Measurements from ENCODE around the gene FAM186B. TPM values are rescaled to one million over a fixed set of nuclear protein-coding genes. Genes with fewer than 3 reads are reported as not detected.
A peak's percentile ranks its signal among the peaks of the same experiment; 100 is the strongest.

FAM186B gene
- polyA plus RNA-seq, 3 donors, result not detected

DNA sequence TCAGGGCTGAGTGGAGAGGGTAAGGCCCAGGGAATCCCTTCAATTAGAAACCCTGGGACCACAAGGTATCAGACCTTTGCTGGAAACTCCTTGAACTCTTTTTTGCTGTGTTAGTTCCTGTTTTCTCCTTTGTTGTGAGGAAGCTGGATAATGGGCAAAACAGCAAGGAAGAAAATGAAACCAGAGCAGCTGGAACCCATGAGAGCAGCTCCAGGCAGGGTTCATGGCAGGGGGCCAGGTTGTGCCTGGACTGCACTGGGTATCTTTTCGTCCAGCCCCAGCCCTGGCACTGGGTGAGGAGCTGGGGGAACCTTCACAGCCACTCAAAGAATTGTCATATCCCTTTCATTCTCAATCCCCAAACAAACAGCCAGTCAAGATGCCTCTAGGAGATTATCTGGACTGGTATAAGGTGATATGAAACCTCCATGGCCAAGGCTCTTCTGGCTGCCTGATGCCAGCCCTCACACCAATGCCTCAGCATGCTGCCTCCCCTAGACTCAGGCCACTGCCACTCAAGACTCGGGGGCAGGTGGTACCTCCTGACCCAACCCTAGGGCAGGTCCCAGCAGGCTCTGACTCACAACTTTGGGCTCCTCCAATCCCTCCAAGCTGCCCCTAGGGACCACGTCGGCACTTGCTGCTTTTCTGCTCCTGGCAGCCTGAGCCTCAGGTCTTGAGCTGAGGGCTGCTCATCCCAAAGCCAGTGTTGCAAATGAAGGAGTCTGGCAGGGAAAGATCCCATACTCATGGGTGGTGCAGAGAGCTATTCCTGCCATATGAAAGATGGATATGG lies 16.5 kb downstream of the FAM186B start:
- WGBS (ENCODE audit: insufficient coverage), result 86% methylated on average over 1 of the region's 4 CpGs
- peak overlapping the region in 3 of 7 donors; percentile 17 to 53 (median 19) for H3K27ac Mint-ChIP-seq

DNA sequence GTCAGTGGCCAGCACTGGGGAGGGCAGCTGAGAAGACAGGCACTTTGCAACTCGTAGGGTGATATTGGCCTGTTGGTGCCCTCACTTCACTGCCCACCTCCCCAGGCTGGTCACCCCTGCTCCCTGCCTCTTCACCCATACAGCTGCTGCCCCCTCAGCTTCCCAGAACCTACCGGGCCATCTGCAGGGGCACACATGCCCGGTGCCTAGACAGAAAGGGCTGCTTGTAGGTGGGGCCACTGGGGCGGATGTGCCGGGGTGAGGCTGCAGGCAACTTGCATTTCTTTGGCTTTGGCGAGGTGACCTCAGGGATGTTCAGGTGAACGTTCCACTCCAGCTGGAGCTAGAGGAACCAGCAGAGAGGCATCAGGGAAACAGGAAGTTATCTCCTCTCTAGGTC lies 17.2 kb downstream of the FAM186B start:
- Histone ChIP-seq H3K4me2 (replicated peaks; ENCODE audit: extremely low read depth, low read length, poor library complexity, severe bottlenecking) (peak overlapping the region; percentile 13), H3K4me1 (ENCODE audit: control insufficient read depth in 1 of 2, insufficient read depth in 2 of 2, low read length in 2 of 2) (peaks cover 7 to 8% of the 10 kb centered on the region in 2 donors), H3K27ac (ENCODE audit: low read depth in 1 of 2, low read length in 2 of 2) (peak overlapping the region in 1 of 2 donors; percentile 21), H3K4me3 (replicated peaks in 1 of 3; ENCODE audit: low read depth in 2 of 3, low read length in 3 of 3) (peak overlapping the region in 1 of 3 experiments; percentile 25), H3K36me3 (replicated peaks in 1 of 2; ENCODE audit: control insufficient read depth in 1 of 2, insufficient read depth in 2 of 2, low read length in 2 of 2) (no peaks in the 10 kb centered on the region), H3K9me3 (replicated peaks in 1 of 2; ENCODE audit: control insufficient read depth in 1 of 2, insufficient read depth in 1 of 2, low read length in 2 of 2) (peaks cover 0 to 4% of the 10 kb centered on the region in 2 donors), H3K9ac (ENCODE audit: insufficient read depth, low read length, poor library complexity, severe bottlenecking) (peak overlapping the region; percentile 28), H3K27me3 (ENCODE audit: control insufficient read depth in 2 of 2, insufficient read depth in 2 of 2, low read length in 2 of 2) (no peaks in the 10 kb centered on the region), H3K79me2 (ENCODE audit: insufficient read depth, low read length) (no peaks in the 10 kb centered on the region), H4K20me1 (ENCODE audit: insufficient read depth, low read length) (no peaks in the 10 kb centered on the region), H2AFZ (ENCODE audit: insufficient read depth, low read depth, low read length, poor library complexity, severe bottlenecking) (peak overlapping the region; percentile 50)
- H3K9me3 Mint-ChIP-seq, result peaks cover 2 to 9% (median 6%) of the 10 kb centered on the region in 7 donors
- peak overlapping the region in 1 of 2 donors; percentile 68 for H3K4me3 Mint-ChIP-seq
- no peak for DNase-seq
- intact Hi-C loops (cut with micrococcal nuclease), result no loop called here
- peaks cover 0 to 4% (median 2%) of the 10 kb centered on the region in 3 donors for H3K27me3 Mint-ChIP-seq (ENCODE audit: low read depth in 3 of 3)
- H3K4me1 Mint-ChIP-seq, result peaks cover 13% of the 10 kb centered on the region
- peaks cover 9 to 14% of the 10 kb centered on the region in 2 donors for H3K36me3 Mint-ChIP-seq
- 83% methylated on average over 7 of the region's 7 CpGs for whole genome bisulfite sequencing (ENCODE audit: insufficient coverage)
- H3K27ac Mint-ChIP-seq, result peak overlapping the region in 1 of 7 donors; percentile 17
- TF ChIP-seq CTCF (IDR thresholded peaks at IDR 0.05), result no peak

More for the DNA sequence above, 16.5 kb downstream of the FAM186B start:
- peak overlapping the region; percentile 12 to 68 for H3K4me3 Mint-ChIP-seq
- no peaks in the 10 kb centered on the region for H3K79me2 ChIP-seq (ENCODE audit: insufficient read depth, low read length)
- H2AFZ ChIP-seq (ENCODE audit: insufficient read depth, low read depth, low read length, poor library complexity, severe bottlenecking), result peak overlapping the region; percentile 50
- peak overlapping the region; percentile 21 to 25 for H3K27ac ChIP-seq (ENCODE audit: low read depth in 1 of 2, low read length in 2 of 2)
- intact Hi-C loops (cut with micrococcal nuclease), result no loop called here
- no peaks in the 10 kb centered on the region for H3K36me3 ChIP-seq (replicated peaks in 1 of 2; ENCODE audit: control insufficient read depth in 1 of 2, insufficient read depth in 2 of 2, low read length in 2 of 2)
- H3K4me1 ChIP-seq (ENCODE audit: control insufficient read depth in 1 of 2, insufficient read depth in 2 of 2, low read length in 2 of 2), result peaks cover 7 to 8% of the 10 kb centered on the region in 2 donors
- H3K4me3 ChIP-seq (replicated peaks in 1 of 3; ENCODE audit: low read depth in 2 of 3, low read length in 3 of 3), result peak overlapping the region in 1 of 3 experiments; percentile 25
- peaks cover 0 to 4% of the 10 kb centered on the region in 2 donors for H3K9me3 ChIP-seq (replicated peaks in 1 of 2; ENCODE audit: control insufficient read depth in 1 of 2, insufficient read depth in 1 of 2, low read length in 2 of 2)
- H4K20me1 ChIP-seq (ENCODE audit: insufficient read depth, low read length), result no peaks in the 10 kb centered on the region
- H3K4me1 Mint-ChIP-seq, result peaks cover 13% of the 10 kb centered on the region
- peaks cover 7 to 14% of the 10 kb centered on the region in 2 donors for H3K36me3 Mint-ChIP-seq
- DNase-seq, result no peak
- H3K27me3 Mint-ChIP-seq (ENCODE audit: low read depth in 3 of 3), result peaks cover 0 to 4% (median 2%) of the 10 kb centered on the region in 3 donors
- peaks cover 2 to 9% (median 6%) of the 10 kb centered on the region in 7 donors for H3K9me3 Mint-ChIP-seq
- TF ChIP-seq CTCF (IDR thresholded peaks at IDR 0.05), result no peak
- H3K9ac ChIP-seq (ENCODE audit: insufficient read depth, low read length, poor library complexity, severe bottlenecking), result peak overlapping the region; percentile 28
- peak overlapping the region; percentile 13 for H3K4me2 ChIP-seq (replicated peaks; ENCODE audit: extremely low read depth, low read length, poor library complexity, severe bottlenecking)
- H3K27me3 ChIP-seq (ENCODE audit: control insufficient read depth in 2 of 2, insufficient read depth in 2 of 2, low read length in 2 of 2), result no peaks in the 10 kb centered on the region

All from CD14-positive monocyte (primary cell).